ENCODE data around the gene SPC24. TPM values are rescaled to one million over a fixed set of nuclear protein-coding genes. Genes with fewer than 3 reads are reported as not detected.

Gene SPC24
- total RNA-seq, 2 experiments from 2014 or later = 92.6 to 94.0 TPM

DNA sequence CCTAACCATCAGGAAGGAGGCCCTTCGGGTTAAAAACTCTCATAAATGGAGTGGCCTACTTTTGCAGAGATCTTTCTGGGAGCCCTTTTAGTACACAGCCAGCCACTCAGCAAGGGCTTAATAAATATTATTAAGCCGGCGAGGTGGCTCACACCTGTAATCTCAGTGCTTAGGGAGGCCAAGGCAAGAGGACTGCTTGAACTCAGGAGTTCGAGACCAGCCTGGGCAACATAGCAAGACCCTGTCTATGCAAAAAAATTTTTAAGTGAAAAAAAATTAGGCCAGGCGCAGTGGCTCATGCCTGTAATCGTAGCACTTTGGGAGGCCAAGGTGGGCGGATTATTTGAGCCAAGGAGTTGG lies 42.6 kb upstream of the SPC24 start:
- H3K27ac Mint-ChIP-seq = peak overlapping the region; percentile 61

GRCh38 chr19:11197291-11198174 lies 42.0 kb upstream of the SPC24 start, which contains the start of gene KANK2:
Gene KANK2, minus strand, starts transcription at chr19:11197545. Its CDS starts 3,034 bp downstream, at chr19:11194511.
- no peaks in the 10 kb centered on the region for H3K36me3 Mint-ChIP-seq (ENCODE audit: low read depth)
- no peaks in the 10 kb centered on the region for H3K9me3 Mint-ChIP-seq (ENCODE audit: insufficient read depth)
- H3K4me1 Mint-ChIP-seq (ENCODE audit: low read depth) = peaks cover 21% of the 10 kb centered on the region
- H3K4me3 Mint-ChIP-seq = peak within 1 kb of the TSS; percentile 75
- POLR2A ChIA-PET = no interaction called here
- peak; percentile 89 for ATAC-seq
- H3K27ac Mint-ChIP-seq = peak within 1 kb of the TSS; percentile 61
- DNase-seq = peak; percentile 77
- H3K27me3 Mint-ChIP-seq (ENCODE audit: low read depth) = peaks cover 16% of the 10 kb centered on the region
- CTCF ChIA-PET = interaction anchor here (0.6 kb wide), 1 partner anchor 73 kb away, joined by 3 read pairs; no protein-coding TSS in a partner anchor

More for the DNA sequence above, 42.6 kb upstream of the SPC24 start:
- no peak for DNase-seq
- POLR2A ChIA-PET = interaction anchor here (0.8 kb wide), 1 partner anchor 70 kb away, joined by 3 read pairs; no protein-coding TSS in a partner anchor
- no peaks in the 10 kb centered on the region for H3K9me3 Mint-ChIP-seq (ENCODE audit: insufficient read depth)
- CTCF ChIA-PET = interaction anchor here (0.6 kb wide), 1 partner anchor 73 kb away, joined by 3 read pairs; no protein-coding TSS in a partner anchor
- H3K4me1 Mint-ChIP-seq (ENCODE audit: low read depth) = peaks cover 21% of the 10 kb centered on the region
- H3K36me3 Mint-ChIP-seq (ENCODE audit: low read depth) = no peaks in the 10 kb centered on the region
- H3K4me3 Mint-ChIP-seq = peak overlapping the region; percentile 75
- no peak for ATAC-seq
- H3K27me3 Mint-ChIP-seq (ENCODE audit: low read depth) = peaks cover 16% of the 10 kb centered on the region

- Mint-ChIP-seq H3K4me3 (peak overlapping the region; percentile 68), H3K27ac (no peak overlapping the region), H3K9me3 (ENCODE audit: insufficient read depth) (no peaks in the 10 kb centered on the region), H3K4me1 (ENCODE audit: low read depth) (peaks cover 21% of the 10 kb centered on the region), H3K36me3 (ENCODE audit: low read depth) (no peaks in the 10 kb centered on the region), H3K27me3 (ENCODE audit: low read depth) (peaks cover 16% of the 10 kb centered on the region)
- POLR2A ChIA-PET = no interaction called here
- CTCF ChIA-PET = no interaction called here
- DNase-seq (no peak), ATAC-seq (no peak)
Observed at GRCh38 chr19:11196406-11197287, 41.1 kb upstream of the SPC24 start.

- Mint-ChIP-seq H3K4me3 (peak overlapping the region; percentile 2), H3K36me3 (ENCODE audit: low read depth) (no peaks in the 10 kb centered on the region)
Observed at GRCh38 chr19:11195681-11196080, 40.1 kb upstream of the SPC24 start.

GRCh38 chr19:11194656-11195558 lies 39.3 kb upstream of the SPC24 start:
- peak overlapping the region; percentile 12 for H3K4me3 Mint-ChIP-seq
- H3K9me3 Mint-ChIP-seq (ENCODE audit: insufficient read depth) = no peaks in the 10 kb centered on the region
- H3K27me3 Mint-ChIP-seq (ENCODE audit: low read depth) = peaks cover 16% of the 10 kb centered on the region
- CTCF ChIA-PET = no interaction called here
- DNase-seq (peak; percentile 45), ATAC-seq (no peak)
- no peaks in the 10 kb centered on the region for H3K36me3 Mint-ChIP-seq (ENCODE audit: low read depth)
- H3K27ac Mint-ChIP-seq = no peak overlapping the region
- H3K4me1 Mint-ChIP-seq (ENCODE audit: low read depth) = peaks cover 21% of the 10 kb centered on the region
- POLR2A ChIA-PET = no interaction called here

More at GRCh38 chr19:11195681-11196080, 40.1 kb upstream of the SPC24 start:
- no peak overlapping the region for H3K27ac Mint-ChIP-seq
- DNase-seq = no peak
- peaks cover 16% of the 10 kb centered on the region for H3K27me3 Mint-ChIP-seq (ENCODE audit: low read depth)
- ATAC-seq = no peak
- ChIA-PET CTCF (no interaction called here), POLR2A (no interaction called here)
- H3K4me1 Mint-ChIP-seq (ENCODE audit: low read depth) = peaks cover 21% of the 10 kb centered on the region
- no peaks in the 10 kb centered on the region for H3K9me3 Mint-ChIP-seq (ENCODE audit: insufficient read depth)

DNA sequence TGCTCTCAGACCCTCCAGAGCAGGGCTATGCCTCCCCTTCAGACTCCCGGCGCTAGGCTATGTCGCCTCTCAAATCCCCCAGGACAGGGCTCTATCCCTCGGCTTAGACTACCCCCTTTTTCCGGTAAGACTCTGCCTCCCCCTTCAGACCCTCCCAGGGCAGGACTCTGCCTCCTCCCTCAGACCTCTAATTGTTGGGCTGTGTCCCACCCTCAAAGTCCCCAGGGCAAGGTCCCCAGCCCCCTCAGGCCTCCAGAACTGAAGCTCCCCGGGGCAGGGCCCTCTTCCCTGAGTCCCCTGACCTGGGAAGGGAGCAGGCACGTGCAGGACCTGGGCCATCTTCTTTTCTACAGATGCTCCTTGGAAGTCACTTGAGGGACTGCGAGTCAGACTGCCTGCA lies 38.6 kb upstream of the SPC24 start:
- DNase-seq (no peak), ATAC-seq (no peak)
- ChIA-PET POLR2A (no interaction called here), CTCF (no interaction called here)
- Mint-ChIP-seq H3K4me1 (ENCODE audit: low read depth) (peaks cover 21% of the 10 kb centered on the region), H3K4me3 (no peak overlapping the region), H3K27me3 (ENCODE audit: low read depth) (peaks cover 13% of the 10 kb centered on the region), H3K36me3 (ENCODE audit: low read depth) (no peaks in the 10 kb centered on the region), H3K9me3 (ENCODE audit: insufficient read depth) (no peaks in the 10 kb centered on the region), H3K27ac (no peak overlapping the region)

- CTCF ChIA-PET = no interaction called here
Observed at GRCh38 chr19:11192957-11193939, 37.7 kb upstream of the SPC24 start.

GRCh38 chr19:11191934-11192333 lies 36.4 kb upstream of the SPC24 start:
- Mint-ChIP-seq H3K27ac (no peak overlapping the region), H3K27me3 (ENCODE audit: low read depth) (peaks cover 9% of the 10 kb centered on the region), H3K4me3 (no peak overlapping the region), H3K4me1 (ENCODE audit: low read depth) (peaks cover 17% of the 10 kb centered on the region), H3K9me3 (ENCODE audit: insufficient read depth) (no peaks in the 10 kb centered on the region), H3K36me3 (ENCODE audit: low read depth) (no peaks in the 10 kb centered on the region)
- ATAC-seq (no peak), DNase-seq (no peak)
- ChIA-PET CTCF (interaction anchor here (1.0 kb wide), 1 partner anchor 156 kb away, joined by 3 read pairs; no protein-coding TSS in a partner anchor), POLR2A (interaction anchor here (0.7 kb wide), 1 partner anchor 37 kb away, joined by 3 read pairs; no protein-coding TSS in a partner anchor)

More at GRCh38 chr19:11192957-11193939, 37.7 kb upstream of the SPC24 start:
- H3K4me1 Mint-ChIP-seq (ENCODE audit: low read depth) = peaks cover 21% of the 10 kb centered on the region
- no peak for ATAC-seq
- H3K36me3 Mint-ChIP-seq (ENCODE audit: low read depth) = no peaks in the 10 kb centered on the region
- H3K9me3 Mint-ChIP-seq (ENCODE audit: insufficient read depth) = no peaks in the 10 kb centered on the region
- no peak overlapping the region for H3K27ac Mint-ChIP-seq
- H3K27me3 Mint-ChIP-seq (ENCODE audit: low read depth) = peaks cover 9% of the 10 kb centered on the region
- no peak for DNase-seq
- H3K4me3 Mint-ChIP-seq = no peak overlapping the region
- POLR2A ChIA-PET = no interaction called here

- no peaks in the 10 kb centered on the region for H3K36me3 Mint-ChIP-seq (ENCODE audit: low read depth)
- ChIA-PET CTCF (interaction anchor here (1.0 kb wide), 1 partner anchor 156 kb away, joined by 3 read pairs; no protein-coding TSS in a partner anchor), POLR2A (interaction anchor here (0.7 kb wide), 1 partner anchor 38 kb away, joined by 3 read pairs; no protein-coding TSS in a partner anchor)
- H3K4me3 Mint-ChIP-seq = no peak overlapping the region
- H3K9me3 Mint-ChIP-seq (ENCODE audit: insufficient read depth) = no peaks in the 10 kb centered on the region
- no peak overlapping the region for H3K27ac Mint-ChIP-seq
- peaks cover 6% of the 10 kb centered on the region for H3K27me3 Mint-ChIP-seq (ENCODE audit: low read depth)
- no peak for DNase-seq
- H3K4me1 Mint-ChIP-seq (ENCODE audit: low read depth) = peaks cover 12% of the 10 kb centered on the region
- ATAC-seq = no peak
Observed at GRCh38 chr19:11191273-11191755, 35.7 kb upstream of the SPC24 start.

DNA sequence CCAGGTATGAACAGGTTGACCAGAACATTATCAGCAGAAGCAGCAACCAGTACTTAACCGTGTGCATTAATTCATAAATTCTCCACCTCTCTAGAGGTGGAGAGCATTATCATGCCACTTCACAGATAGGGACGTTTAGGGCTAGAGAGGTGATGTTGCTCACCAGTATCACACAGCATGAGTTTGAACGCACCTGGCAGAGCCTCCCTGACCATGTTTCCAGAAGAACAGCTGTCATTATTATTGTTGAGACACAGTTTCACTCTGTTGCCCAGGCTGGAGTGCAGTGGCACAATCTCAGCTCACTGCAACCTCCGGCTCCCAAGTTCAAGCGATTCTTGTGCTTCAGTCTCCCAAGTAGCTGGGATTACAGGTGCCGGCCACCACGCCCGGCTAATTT lies 34.9 kb upstream of the SPC24 start:
- Mint-ChIP-seq H3K4me3 (no peak overlapping the region), H3K27ac (no peak overlapping the region), H3K9me3 (ENCODE audit: insufficient read depth) (no peaks in the 10 kb centered on the region), H3K36me3 (ENCODE audit: low read depth) (no peaks in the 10 kb centered on the region), H3K27me3 (ENCODE audit: low read depth) (peaks cover 1% of the 10 kb centered on the region), H3K4me1 (ENCODE audit: low read depth) (peaks cover 7% of the 10 kb centered on the region)
- CTCF ChIA-PET = no interaction called here
- POLR2A ChIA-PET = no interaction called here
- DNase-seq (no peak), ATAC-seq (no peak)
